ENCODE measurements around the gene FAM72D.
"Not testable (repeated sequence)": the region's sequence is repeated elsewhere in the genome, so short reads cannot be mapped to it uniquely, and the experiment has no call there.

Gene FAM72D

GRCh38 chr1:145146308-145146707 is 50.5 kb downstream of the FAM72D start:
- not testable (repeated sequence) for DNase-seq (ENCODE audit: low read depth in 2 of 2, low spot score in 1 of 2)

GRCh38 chr1:145147172-145147571 is 51.4 kb downstream of the FAM72D start:
- DNase-seq (ENCODE audit: low read depth in 2 of 2, low spot score in 1 of 2) = not testable (repeated sequence)

GRCh38 chr1:145155421-145155820 is 59.6 kb downstream of the FAM72D start:
- not testable (repeated sequence) for DNase-seq (ENCODE audit: low read depth in 2 of 2, low spot score in 1 of 2)

- DNase-seq (ENCODE audit: low read depth in 2 of 2, low spot score in 1 of 2) = not testable (repeated sequence)
Measured at GRCh38 chr1:145155873-145156272, 60.1 kb downstream of the FAM72D start.

- DNase-seq (ENCODE audit: low read depth in 2 of 2, low spot score in 1 of 2) = not testable (repeated sequence)
Measured at GRCh38 chr1:145156891-145157610, 61.3 kb downstream of the FAM72D start.

GRCh38 chr1:145157715-145158114 is 61.9 kb downstream of the FAM72D start:
- DNase-seq (ENCODE audit: low read depth in 2 of 2, low spot score in 1 of 2) = not testable (repeated sequence)

GRCh38 chr1:145161046-145161752 is 65.4 kb downstream of the FAM72D start:
- not testable (repeated sequence) for DNase-seq (ENCODE audit: low read depth in 2 of 2, low spot score in 1 of 2)

All from stimulated activated CD8-positive, alpha-beta memory T cell treated with anti-CD3 and anti-CD28 coated beads, Interleukin-4, amount 100 ng/mL, for 1 hour (primary cell).